GM12878 (cell line): ENCODE results near the gene ZBED1. TPM values are rescaled to one million over a fixed set of nuclear protein-coding genes. Genes with fewer than 3 reads are reported as not detected.

Experiments used
- ATAC-seq: fragments of 200-7000 bp; cut with Tn5 transposase; 3 replicates; pipeline ENCODE4 v1.9.1; 2020; ENCODE audit warnings: mild to moderate bottlenecking, moderate library complexity
- BruUV-seq: library from RNA; stranded (reverse); fragments of 400-500 nt; replicated peaks from 2 replicates; lab custom pipeline; 2021; lab: Mats Ljungman, UMichigan
- CTCF ChIA-PET: fragments of 300-600 bp; sonication (Branson Sonifier 250); formaldehyde crosslinking; extraction: SDS; loops from one replicate; lab custom pipeline; 2021; ENCODE audit warnings: inconsistent platforms; lab: Yijun Ruan, JAX
- POLR2A ChIA-PET: fragments of 350-600 bp; formaldehyde crosslinking; extraction: SDS; loops from one replicate; lab custom pipeline; 2021; ENCODE audit warnings: inconsistent platforms; lab: Charles Lee
- RAD21 ChIA-PET: fragments of 300-600 bp; sonication (Branson Sonifier 250); formaldehyde crosslinking; loops from one replicate; lab custom pipeline; 2023; ENCODE audit warnings: antibody characterized with exemption; ENCODE audit not compliant: unreplicated experiment; lab: Charles Lee
- SMC1A ChIA-PET: fragments of 300-600 bp; sonication (Branson Sonifier 250); formaldehyde crosslinking; loops from one replicate; lab custom pipeline; 2023; ENCODE audit not compliant: unreplicated experiment, uncharacterized antibody; lab: Charles Lee
- DNase-seq: peaks from one replicate; pipeline ENCODE4 v3.0.0-alpha.2; 2011; ENCODE audit warnings: low read depth, low spot score
- FAIRE-seq: peaks from 3 replicates; lab custom pipeline; 2011; peaks lifted over from hg19 to GRCh38; lab: Jason Lieb, UNC
- H2AFZ ChIP-seq: 2 replicates; pipeline ENCODE4 v1.6.0; 2011; ENCODE audit warnings: low read depth, low read length, control low read depth; ENCODE audit not compliant: control insufficient read depth
- H3K27ac ChIP-seq: 2 replicates; pipeline ENCODE4 v1.5.1; 2011; ENCODE audit warnings: control low read depth; ENCODE audit not compliant: control insufficient read depth, insufficient read depth
- H3K27me3 ChIP-seq, 2 experiments: replicated peaks in 1 of 2; 2 replicates each; pipeline versions ENCODE4 v1.6.0 to v1.6.1; 2011; ENCODE audit warnings: low read length in 1 of 2; ENCODE audit not compliant: control insufficient read depth in 2 of 2, insufficient read depth in 2 of 2
- H3K36me3 ChIP-seq, 2 experiments: 2 replicates each; pipeline ENCODE4 v1.5.1; 2011; ENCODE audit warnings: low read length in 1 of 2; ENCODE audit not compliant: control insufficient read depth in 2 of 2, insufficient read depth in 2 of 2
- H3K4me1 ChIP-seq: 2 replicates; pipeline ENCODE4 v1.6.1; 2011; ENCODE audit warnings: mild to moderate bottlenecking, low read length, moderate library complexity, mixed read lengths; ENCODE audit not compliant: control insufficient read depth, insufficient read depth
- H3K4me2 ChIP-seq: 2 replicates; pipeline ENCODE4 v1.6.0; 2011; ENCODE audit warnings: control low read depth; ENCODE audit not compliant: control insufficient read depth, insufficient read depth
- H3K4me3 ChIP-seq: fragments of 200-600 bp; sonication (generic); 2 replicates; pipeline ENCODE4 v1.5.1; 2016
- H3K79me2 ChIP-seq: 2 replicates; pipeline ENCODE4 v1.6.0; 2011; ENCODE audit warnings: low read length; ENCODE audit not compliant: control insufficient read depth, insufficient read depth
- H3K9ac ChIP-seq: 2 replicates; pipeline ENCODE4 v1.8.0; 2011; ENCODE audit warnings: low read length, control low read depth, mixed read lengths; ENCODE audit not compliant: control insufficient read depth, insufficient read depth
- H3K9me3 ChIP-seq: replicated peaks from 3 replicates; pipeline ENCODE4 v1.5.1; 2011; ENCODE audit warnings: mild to moderate bottlenecking, low read length; ENCODE audit not compliant: control insufficient read depth, insufficient read depth
- H4K20me1 ChIP-seq: 2 replicates; pipeline ENCODE4 v1.6.0; 2011; ENCODE audit not compliant: control insufficient read depth, insufficient read depth
- BACH1 ChIP-seq: fragments of 450-650 bp; IDR thresholded peaks from 2 replicates; pipeline ENCODE4 v1.6.1; 2017; ENCODE audit warnings: mild to moderate bottlenecking, borderline replicate concordance
- IKZF1 ChIP-seq: fragments of 450-650 bp; conservative IDR thresholded peaks from 2 replicates; pipeline ENCODE4 v1.6.1; 2017; ENCODE audit warnings: antibody characterized with exemption, mild to moderate bottlenecking
- RAD21 ChIP-seq: IDR thresholded peaks from 2 replicates; pipeline ENCODE4 v1.6.1; 2011; ENCODE audit warnings: mild to moderate bottlenecking, low read depth, low read length, moderate library complexity; ENCODE audit not compliant: insufficient read depth
- RB1 ChIP-seq: fragments of 450-650 bp; formaldehyde crosslinking; IDR thresholded peaks from 2 replicates; pipeline ENCODE4 v1.6.1; 2017; ENCODE audit warnings: mild to moderate bottlenecking, borderline replicate concordance
- SMARCA5 ChIP-seq: fragments of 450-650 bp; IDR thresholded peaks from 2 replicates; pipeline ENCODE4 v1.6.1; 2017; ENCODE audit warnings: mild to moderate bottlenecking
- SPI1 ChIP-seq: IDR thresholded peaks from 2 replicates; pipeline ENCODE4 v1.6.1; 2011; ENCODE audit warnings: low read depth, mild to moderate bottlenecking, low read length, moderate library complexity, borderline replicate concordance; ENCODE audit not compliant: insufficient read depth
- TAF1 ChIP-seq: IDR thresholded peaks from 2 replicates; pipeline ENCODE4 v1.6.1; 2011; ENCODE audit warnings: mild to moderate bottlenecking, low read depth, low read length, borderline replicate concordance
- ZBED1 ChIP-seq: IDR thresholded peaks from 2 replicates; pipeline ENCODE4 v1.6.1; 2016; ENCODE audit warnings: borderline replicate concordance
- ZNF217 ChIP-seq: fragments of 450-650 bp; IDR thresholded peaks from 2 replicates; pipeline ENCODE4 v1.6.1; 2017; ENCODE audit warnings: antibody characterized with exemption, mild to moderate bottlenecking
- WGBS: methylation state at CpG from one replicate; pipeline ENCODE4 v1.1.6; 2016; ENCODE audit warnings: low lambda C conversion rate; ENCODE audit not compliant: insufficient replicate concordance, insufficient coverage; ENCODE audit errors: missing lambda C conversion rate; 5-methylcytosine and 5-hydroxymethylcytosine counted together
- in situ Hi-C: fragments of 300-500 bp; cut with MboI; formaldehyde crosslinking; loops from 9 replicates; pipeline ENCODE4 v1.14.3; 2018; ENCODE audit warnings: mixed read lengths
- intact Hi-C: fragments of 100-400 bp; cut with micrococcal nuclease; formaldehyde crosslinking; loops from one replicate; pipeline ENCODE4 v1.14.2; 2022; ENCODE audit not compliant: unreplicated experiment
- polyA plus RNA-seq, 11 experiments: library from polyadenylated mRNA; depleted of rRNA in 4 of 11; unstranded in 6 of 11; stranded (reverse) in 5 of 11; fragments of >200 nt; fragmentation: Nextera tagmentation in 4 of 11; fragmentation: Illumina TruSeq in 1 of 11; extraction: Ambion mirVana in 4 of 11; extraction: Trizol in 1 of 11; gene quantifications; 1 replicate in 1 of 11; 2 replicates in 10 of 11; pipeline versions ENCODE4 v1.2.1 to v1.2.3, GENCODE V29; 2011 to 2016; ENCODE audit warnings: inconsistent platforms in 2 of 11, missing spikeins in 2 of 11, low read depth in 1 of 11
- total RNA-seq, 4 experiments: library from RNA; depleted of rRNA in 3 of 4; stranded (reverse); fragments of >200 nt in 3 of 4; fragmentation: Illumina TruSeq in 1 of 4; extraction: Trizol in 1 of 4; gene quantifications; 2 replicates each; pipeline versions ENCODE4 v1.2.1 to v1.2.3, GENCODE V29; 2013 to 2021
- TF ChIP-seq, protein P1 (sequence below): fragments of 450-650 bp; IDR thresholded peaks from 2 replicates; pipeline ENCODE4 v1.6.1; 2017; ENCODE audit warnings: borderline replicate concordance
- TF ChIP-seq, protein P2 (sequence below): fragments of 450-650 bp; conservative IDR thresholded peaks from 2 replicates; pipeline ENCODE4 v1.6.1; 2017; ENCODE audit warnings: mild to moderate bottlenecking, moderate library complexity
- TF ChIP-seq, protein P3 (sequence below), 3 experiments: IDR thresholded peaks in 2 of 3; conservative IDR thresholded peaks in 1 of 3; 2 replicates each; pipeline ENCODE4 v1.5.1; 2011; ENCODE audit warnings: low read depth in 3 of 3, low read length in 3 of 3, mild to moderate bottlenecking in 3 of 3, control low read depth in 2 of 3, moderate library complexity in 2 of 3, inconsistent platforms in 1 of 3, mixed read lengths in 1 of 3; ENCODE audit not compliant: control insufficient read depth in 2 of 3, insufficient read depth in 1 of 3; ENCODE audit errors: extremely low read depth in 1 of 3

Gene ZBED1
- total and polyA plus RNA-seq, 10 of the 15 experiments (the other 5 are each of a cell fraction or from before 2014, with no cell fraction given) = 1.9 to 75.5 (median 40.5) TPM

- TF ChIP-seq, protein P1, sequence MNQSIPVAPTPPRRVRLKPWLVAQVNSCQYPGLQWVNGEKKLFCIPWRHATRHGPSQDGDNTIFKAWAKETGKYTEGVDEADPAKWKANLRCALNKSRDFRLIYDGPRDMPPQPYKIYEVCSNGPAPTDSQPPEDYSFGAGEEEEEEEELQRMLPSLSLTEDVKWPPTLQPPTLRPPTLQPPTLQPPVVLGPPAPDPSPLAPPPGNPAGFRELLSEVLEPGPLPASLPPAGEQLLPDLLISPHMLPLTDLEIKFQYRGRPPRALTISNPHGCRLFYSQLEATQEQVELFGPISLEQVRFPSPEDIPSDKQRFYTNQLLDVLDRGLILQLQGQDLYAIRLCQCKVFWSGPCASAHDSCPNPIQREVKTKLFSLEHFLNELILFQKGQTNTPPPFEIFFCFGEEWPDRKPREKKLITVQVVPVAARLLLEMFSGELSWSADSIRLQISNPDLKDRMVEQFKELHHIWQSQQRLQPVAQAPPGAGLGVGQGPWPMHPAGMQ = no peak
- TF ChIP-seq TAF1 (no peak), ZBED1 (no peak), SPI1 (no peak)
Observed at GRCh38 chrX:2501559-2502102, 855 bp upstream of the ZBED1 start (continued).

DNA sequence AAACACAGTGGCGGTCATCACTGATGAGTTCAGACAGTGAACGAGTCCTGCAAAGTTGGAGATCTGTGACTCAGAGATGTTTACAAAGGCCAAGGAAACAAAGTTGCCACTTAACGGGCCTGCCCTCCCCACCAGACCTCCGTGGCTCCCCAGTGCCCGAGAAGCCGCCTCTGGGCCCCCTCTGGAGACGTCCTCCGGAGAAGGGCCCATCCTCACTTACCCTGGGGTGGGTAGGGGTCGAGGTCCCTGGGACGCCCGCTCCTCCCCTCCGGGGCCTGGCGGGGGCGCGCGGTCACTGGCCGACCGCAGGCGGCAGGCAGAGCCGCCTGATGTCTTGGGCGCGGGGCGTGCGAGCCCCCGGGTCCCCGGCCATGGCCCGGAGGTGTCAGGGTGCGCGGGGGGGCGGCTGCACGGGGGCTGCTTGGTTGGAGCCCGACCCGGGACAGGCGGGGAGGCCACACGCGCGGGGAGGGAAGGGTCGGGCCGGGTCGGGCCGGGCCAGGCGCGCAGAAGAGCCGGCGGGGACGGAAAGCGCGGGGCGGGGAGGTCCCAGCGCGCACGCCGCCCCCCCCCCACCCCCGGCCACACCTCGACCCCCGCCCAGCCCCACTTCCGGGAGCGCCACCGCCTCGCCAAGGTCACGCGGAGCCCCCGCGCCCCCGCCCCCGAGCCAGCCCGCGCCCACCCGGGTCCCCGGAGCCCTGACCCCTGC lies 529 bp downstream of the ZBED1 start:
- SMC1A ChIA-PET = no interaction called here
- H3K36me3 ChIP-seq = peaks cover 3 to 6% of the 10 kb centered on the region in 2 experiments; a peak in 2 of 4 replicates
- ATAC-seq (peak; percentile 57), FAIRE-seq (no peak), DNase-seq (no peak)
- peak overlapping the region; percentile 94 for H3K9ac ChIP-seq
- H3K9me3 ChIP-seq = peaks cover 3% of the 10 kb centered on the region; the same call in 1 of the 3 replicates
- peak overlapping the region; percentile 86 for H3K4me2 ChIP-seq
- no peaks in the 10 kb centered on the region for H3K27me3 ChIP-seq
- CTCF ChIA-PET = no interaction called here
- WGBS = 2% methylated on average over 29 of the region's 70 CpGs
- intact Hi-C loops (no loop called here), in situ Hi-C loops (loop anchor here (10.0 to 25.0 kb wide), 2 partner anchors 845 to 1038 kb away; partner anchors contain the start of gene ASMTL)
- RAD21 ChIA-PET = no interaction called here
- peak overlapping the region; percentile 17; the same call in 1 of the 2 replicates for H2AFZ ChIP-seq
- POLR2A ChIA-PET = no interaction called here
- peaks cover 20% of the 10 kb centered on the region for H3K4me1 ChIP-seq
- H3K79me2 ChIP-seq = peaks cover 48% of the 10 kb centered on the region
- H3K4me3 ChIP-seq = peak overlapping the region; percentile 90
- H4K20me1 ChIP-seq = no peaks in the 10 kb centered on the region
- no TSS peak for BruUV-seq
- peak overlapping the region; percentile 88 for H3K27ac ChIP-seq
- peak; percentile 40; the same call in 1 of the 2 replicates for TF ChIP-seq RAD21
- peak; percentile 72; the same call in 1 of the 2 replicates for TF ChIP-seq SMARCA5
- TF ChIP-seq, protein P2, sequence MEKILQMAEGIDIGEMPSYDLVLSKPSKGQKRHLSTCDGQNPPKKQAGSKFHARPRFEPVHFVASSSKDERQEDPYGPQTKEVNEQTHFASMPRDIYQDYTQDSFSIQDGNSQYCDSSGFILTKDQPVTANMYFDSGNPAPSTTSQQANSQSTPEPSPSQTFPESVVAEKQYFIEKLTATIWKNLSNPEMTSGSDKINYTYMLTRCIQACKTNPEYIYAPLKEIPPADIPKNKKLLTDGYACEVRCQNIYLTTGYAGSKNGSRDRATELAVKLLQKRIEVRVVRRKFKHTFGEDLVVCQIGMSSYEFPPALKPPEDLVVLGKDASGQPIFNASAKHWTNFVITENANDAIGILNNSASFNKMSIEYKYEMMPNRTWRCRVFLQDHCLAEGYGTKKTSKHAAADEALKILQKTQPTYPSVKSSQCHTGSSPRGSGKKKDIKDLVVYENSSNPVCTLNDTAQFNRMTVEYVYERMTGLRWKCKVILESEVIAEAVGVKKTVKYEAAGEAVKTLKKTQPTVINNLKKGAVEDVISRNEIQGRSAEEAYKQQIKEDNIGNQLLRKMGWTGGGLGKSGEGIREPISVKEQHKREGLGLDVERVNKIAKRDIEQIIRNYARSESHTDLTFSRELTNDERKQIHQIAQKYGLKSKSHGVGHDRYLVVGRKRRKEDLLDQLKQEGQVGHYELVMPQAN = peak; percentile 45; the same call in 1 of the 2 replicates
- no peak for TF ChIP-seq RB1
- TF ChIP-seq, protein P3, sequence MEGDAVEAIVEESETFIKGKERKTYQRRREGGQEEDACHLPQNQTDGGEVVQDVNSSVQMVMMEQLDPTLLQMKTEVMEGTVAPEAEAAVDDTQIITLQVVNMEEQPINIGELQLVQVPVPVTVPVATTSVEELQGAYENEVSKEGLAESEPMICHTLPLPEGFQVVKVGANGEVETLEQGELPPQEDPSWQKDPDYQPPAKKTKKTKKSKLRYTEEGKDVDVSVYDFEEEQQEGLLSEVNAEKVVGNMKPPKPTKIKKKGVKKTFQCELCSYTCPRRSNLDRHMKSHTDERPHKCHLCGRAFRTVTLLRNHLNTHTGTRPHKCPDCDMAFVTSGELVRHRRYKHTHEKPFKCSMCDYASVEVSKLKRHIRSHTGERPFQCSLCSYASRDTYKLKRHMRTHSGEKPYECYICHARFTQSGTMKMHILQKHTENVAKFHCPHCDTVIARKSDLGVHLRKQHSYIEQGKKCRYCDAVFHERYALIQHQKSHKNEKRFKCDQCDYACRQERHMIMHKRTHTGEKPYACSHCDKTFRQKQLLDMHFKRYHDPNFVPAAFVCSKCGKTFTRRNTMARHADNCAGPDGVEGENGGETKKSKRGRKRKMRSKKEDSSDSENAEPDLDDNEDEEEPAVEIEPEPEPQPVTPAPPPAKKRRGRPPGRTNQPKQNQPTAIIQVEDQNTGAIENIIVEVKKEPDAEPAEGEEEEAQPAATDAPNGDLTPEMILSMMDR (IDR thresholded peaks at IDR 0.05 in 2 of 3, conservative IDR thresholded peaks at IDR 0.05 in 1 of 3; ENCODE audit: control insufficient read depth in 2 of 3, extremely low read depth in 1 of 3, insufficient read depth in 1 of 3, low read depth in 3 of 3, low read length in 3 of 3) = peak; percentile 7 to 35 (median 13); a peak in 3 of 6 replicates
- peak; percentile 56; the same call in 1 of the 2 replicates for TF ChIP-seq ZNF217
- TF ChIP-seq IKZF1 = peak; percentile 33; the same call in 1 of the 2 replicates
- peak; percentile 20; the same call in 1 of the 2 replicates for TF ChIP-seq BACH1
